Urinary bladder (tissue), 4 donors: ENCODE measurements around the gene IRF9. TPM values are rescaled to one million over a fixed set of nuclear protein-coding genes. Genes with fewer than 3 reads are reported as not detected.

ENCODE experiments used
- DNase-seq: peaks from one replicate; pipeline ENCODE4 v3.0.0-alpha.2; 2015; ENCODE audit errors: extremely low spot score
- H3K27ac ChIP-seq: one replicate; pipeline ENCODE4 v1.5.1; 2013; ENCODE audit warnings: low read depth, mild to moderate bottlenecking, moderate library complexity
- H3K36me3 ChIP-seq: one replicate; pipeline ENCODE4 v1.6.1; 2013; ENCODE audit warnings: mild to moderate bottlenecking, moderate library complexity; ENCODE audit not compliant: insufficient read depth
- H3K4me1 ChIP-seq: one replicate; pipeline ENCODE4 v1.6.1; 2013; ENCODE audit warnings: mild to moderate bottlenecking, moderate library complexity; ENCODE audit not compliant: insufficient read depth
- H3K4me3 ChIP-seq: one replicate; pipeline ENCODE4 v1.5.1; 2013; ENCODE audit warnings: low read depth, low read length
- WGBS: extraction: QIAGEN DNeasy Blood & Tissue Kit; methylation state at CpG from one replicate; pipeline ENCODE4 v1.1.7; 2013; 5-methylcytosine and 5-hydroxymethylcytosine counted together
- polyA plus RNA-seq: library from polyadenylated mRNA; stranded (reverse); fragments of 200-250 nt; gene quantifications from one replicate; pipeline ENCODE4 v1.2.3, GENCODE V29; 2013
- total RNA-seq: library from RNA; depleted of rRNA; stranded (reverse); fragments of >200 nt; gene quantifications from one replicate; pipeline ENCODE4 v1.2.3, GENCODE V29; 2014
- donor health status: healthy with polysubstance abuse.
- donor health status: healthy.

The IRF9 gene
- total and polyA plus RNA-seq, 2 donors: 56.8 to 106 TPM

DNA sequence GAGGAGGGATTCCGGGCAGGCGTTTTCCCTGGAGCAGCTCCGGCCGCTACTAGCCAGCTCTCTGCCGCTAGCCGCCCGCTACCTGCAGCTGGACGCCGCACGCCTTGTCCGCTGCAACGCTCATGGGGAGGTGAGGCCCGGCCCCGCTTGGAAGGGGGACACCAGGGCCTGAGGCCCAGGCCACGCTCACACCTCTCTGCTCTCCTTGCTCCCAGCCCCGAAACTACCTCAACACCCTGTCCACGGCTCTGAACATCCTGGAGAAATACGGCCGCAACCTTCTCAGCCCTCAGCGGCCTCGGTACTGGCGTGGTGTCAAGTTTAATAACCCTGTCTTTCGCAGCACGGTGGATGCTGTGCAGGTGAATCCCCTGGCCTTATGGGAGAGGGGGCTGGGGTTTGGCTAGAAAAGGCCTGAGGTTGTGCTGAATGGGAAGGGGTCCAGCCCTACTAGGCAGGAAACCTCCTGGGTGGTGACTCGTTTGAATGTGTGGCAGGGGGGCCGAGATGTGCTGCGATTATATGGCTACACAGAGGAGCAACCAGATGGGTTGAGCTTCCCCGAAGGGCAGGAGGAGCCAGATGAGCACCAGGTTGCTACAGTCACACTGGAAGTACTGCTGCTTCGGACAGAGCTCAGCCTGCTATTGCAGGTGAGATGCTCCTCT, 13.2 kb upstream of the IRF9 start:
- no peak for DNase-seq
- peak overlapping the region; percentile 52 for H3K27ac ChIP-seq
- peak overlapping the region; percentile 74 for H3K4me3 ChIP-seq
- peaks cover 4% of the 10 kb centered on the region for H3K36me3 ChIP-seq
- WGBS: 6% methylated on average over 29 of the region's 29 CpGs
- no peaks in the 10 kb centered on the region for H3K4me1 ChIP-seq

- no peak overlapping the region for H3K27ac ChIP-seq
- H3K36me3 ChIP-seq: peaks cover 4% of the 10 kb centered on the region
- DNase-seq: no peak
- 93% methylated on average over 3 of the region's 3 CpGs for WGBS
- H3K4me3 ChIP-seq: no peak overlapping the region
- no peaks in the 10 kb centered on the region for H3K4me1 ChIP-seq
Observed at GRCh38 chr14:24149302-24149969, 11.6 kb upstream of the IRF9 start.

DNA sequence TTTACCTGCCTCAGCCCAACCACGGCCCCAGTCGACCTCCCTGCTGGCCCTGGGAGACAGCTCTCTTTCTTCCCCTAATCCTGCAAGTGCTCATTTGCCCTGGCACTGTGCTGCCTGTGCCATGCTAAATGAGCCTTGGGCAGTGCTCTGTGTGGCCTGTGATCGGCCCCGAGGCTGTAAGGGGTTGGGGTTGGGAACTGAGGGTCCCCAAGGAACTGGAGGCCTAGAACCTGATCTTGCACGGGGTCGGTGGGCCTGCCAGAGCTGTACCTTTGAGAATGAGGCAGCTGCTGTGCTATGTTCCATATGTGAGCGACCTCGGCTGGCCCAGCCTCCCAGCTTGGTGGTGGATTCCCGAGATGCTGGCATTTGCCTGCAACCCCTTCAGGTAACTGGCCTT, 11.0 kb upstream of the IRF9 start:
- peaks cover 4% of the 10 kb centered on the region for H3K36me3 ChIP-seq
- no peaks in the 10 kb centered on the region for H3K4me1 ChIP-seq
- 93% methylated on average over 9 of the region's 9 CpGs for WGBS
- no peak overlapping the region for H3K27ac ChIP-seq
- no peak for DNase-seq
- H3K4me3 ChIP-seq: no peak overlapping the region

- H3K27ac ChIP-seq: no peak overlapping the region
- no peak for DNase-seq
- WGBS: 91% methylated on average over 9 of the region's 9 CpGs
- no peak overlapping the region for H3K4me3 ChIP-seq
- H3K36me3 ChIP-seq: peaks cover 4% of the 10 kb centered on the region
- H3K4me1 ChIP-seq: no peaks in the 10 kb centered on the region
Observed at GRCh38 chr14:24150567-24150966, 10.5 kb upstream of the IRF9 start.

DNA sequence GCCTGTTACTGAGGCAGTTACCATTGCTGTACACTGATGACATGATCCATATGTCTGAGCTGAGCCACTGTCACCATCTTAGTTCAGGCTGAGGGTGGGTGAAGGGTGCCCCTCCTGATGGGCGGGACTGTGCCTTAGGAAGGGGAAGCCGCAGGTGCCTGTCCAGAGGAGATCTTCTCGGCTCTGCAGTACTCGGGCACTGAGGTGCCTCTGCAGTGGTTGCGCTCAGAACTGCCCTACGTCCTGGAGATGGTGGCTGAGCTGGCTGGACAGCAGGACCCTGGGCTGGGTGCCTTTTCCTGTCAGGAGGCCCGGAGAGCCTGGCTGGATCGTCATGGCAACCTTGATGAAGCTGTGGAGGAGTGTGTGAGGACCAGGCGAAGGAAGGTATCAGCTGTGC, 10.1 kb upstream of the IRF9 start:
- Histone ChIP-seq H3K36me3 (peaks cover 5% of the 10 kb centered on the region), H3K4me1 (no peaks in the 10 kb centered on the region), H3K27ac (no peak overlapping the region), H3K4me3 (no peak overlapping the region)
- no peak for DNase-seq
- WGBS: 83% methylated on average over 9 of the region's 9 CpGs

DNA sequence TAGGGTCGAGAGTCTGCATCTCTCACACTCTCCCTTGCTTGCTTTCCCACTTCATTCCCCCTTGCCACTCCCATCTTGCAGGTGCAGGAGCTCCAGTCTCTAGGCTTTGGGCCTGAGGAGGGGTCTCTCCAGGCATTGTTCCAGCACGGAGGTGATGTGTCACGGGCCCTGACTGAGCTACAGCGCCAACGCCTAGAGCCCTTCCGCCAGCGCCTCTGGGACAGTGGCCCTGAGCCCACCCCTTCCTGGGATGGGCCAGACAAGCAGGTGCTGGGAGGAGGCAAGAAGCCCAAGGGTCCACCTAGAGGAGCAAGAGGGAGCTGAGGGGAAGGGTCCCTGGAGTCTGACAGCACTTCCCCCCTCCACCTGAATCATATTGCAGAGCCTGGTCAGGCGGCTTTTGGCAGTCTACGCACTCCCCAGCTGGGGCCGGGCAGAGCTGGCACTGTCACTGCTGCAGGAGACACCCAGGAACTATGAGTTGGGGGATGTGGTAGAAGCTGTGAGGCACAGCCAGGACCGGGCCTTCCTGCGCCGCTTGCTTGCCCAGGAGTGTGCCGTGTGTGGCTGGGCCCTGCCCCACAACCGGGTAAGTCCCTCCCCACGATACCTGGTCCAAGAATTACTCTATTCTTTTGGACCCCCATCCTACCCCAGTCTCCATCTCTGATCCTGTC, 9.5 kb upstream of the IRF9 start:
- no peak overlapping the region for H3K4me3 ChIP-seq
- WGBS: 94% methylated on average over 16 of the region's 16 CpGs
- DNase-seq: no peak
- no peaks in the 10 kb centered on the region for H3K4me1 ChIP-seq
- no peak overlapping the region for H3K27ac ChIP-seq
- peaks cover 6% of the 10 kb centered on the region for H3K36me3 ChIP-seq

GRCh38 chr14:24155100-24155499, 6.0 kb upstream of the IRF9 start:
- Histone ChIP-seq H3K4me3 (no peak overlapping the region), H3K4me1 (no peaks in the 10 kb centered on the region), H3K36me3 (peaks cover 6% of the 10 kb centered on the region), H3K27ac (no peak overlapping the region)
- 96% methylated on average over 10 of the region's 10 CpGs for WGBS
- no peak for DNase-seq

GRCh38 chr14:24156840-24157239, 4.2 kb upstream of the IRF9 start:
- DNase-seq: no peak
- WGBS: 78% methylated on average over 1 of the region's 1 CpG
- Histone ChIP-seq H3K4me3 (no peak overlapping the region), H3K36me3 (peaks cover 2% of the 10 kb centered on the region), H3K27ac (no peak overlapping the region), H3K4me1 (no peaks in the 10 kb centered on the region)

- no peak overlapping the region for H3K4me3 ChIP-seq
- H3K27ac ChIP-seq: no peak overlapping the region
- peaks cover 2% of the 10 kb centered on the region for H3K36me3 ChIP-seq
- DNase-seq: no peak
- WGBS: 93% methylated on average over 12 of the region's 12 CpGs
- H3K4me1 ChIP-seq: no peaks in the 10 kb centered on the region
Observed at GRCh38 chr14:24157331-24157730, 3.7 kb upstream of the IRF9 start.

- Histone ChIP-seq H3K4me1 (no peaks in the 10 kb centered on the region), H3K4me3 (no peak overlapping the region), H3K36me3 (peaks cover 2% of the 10 kb centered on the region), H3K27ac (peak overlapping the region; percentile 62)
- no peak for DNase-seq
- 88% methylated on average over 11 of the region's 11 CpGs for WGBS
Observed at GRCh38 chr14:24159777-24160498, 1.1 kb upstream of the IRF9 start.

DNA sequence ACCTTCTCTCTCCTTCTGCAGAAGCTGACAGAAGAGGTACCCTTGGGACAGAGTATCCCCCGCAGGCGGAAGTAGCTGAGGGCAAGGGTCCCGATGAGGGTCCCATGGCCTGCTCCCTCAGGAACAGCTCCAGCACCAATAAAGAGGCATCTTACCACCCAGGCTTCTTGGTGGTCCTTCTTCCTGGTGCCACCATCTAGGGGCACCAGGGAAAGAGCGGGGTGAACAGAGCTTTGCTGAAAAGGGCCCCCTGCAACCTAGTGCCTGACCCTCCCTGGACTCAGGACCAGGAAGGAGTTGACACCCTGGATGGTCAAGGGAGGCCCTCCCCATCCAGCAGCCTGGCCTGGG, 591 bp upstream of the IRF9 start:
- H3K4me3 ChIP-seq: no peak overlapping the region
- H3K4me1 ChIP-seq: no peaks in the 10 kb centered on the region
- H3K36me3 ChIP-seq: peaks cover 2% of the 10 kb centered on the region
- 87% methylated on average over 4 of the region's 4 CpGs for WGBS
- peak overlapping the region; percentile 62 for H3K27ac ChIP-seq
- no peak for DNase-seq

- H3K27ac ChIP-seq: no peak overlapping the region
- H3K4me1 ChIP-seq: no peaks in the 10 kb centered on the region
- DNase-seq: no peak
- no peaks in the 10 kb centered on the region for H3K36me3 ChIP-seq
- H3K4me3 ChIP-seq: peak overlapping the region; percentile 66
- WGBS: 55% methylated on average over 8 of the region's 8 CpGs
Observed at GRCh38 chr14:24162093-24162492, 1.0 kb downstream of the IRF9 start.

GRCh38 chr14:24164518-24164991, 3.5 kb downstream of the IRF9 start:
- Histone ChIP-seq H3K4me3 (no peak overlapping the region), H3K36me3 (no peaks in the 10 kb centered on the region), H3K27ac (no peak overlapping the region), H3K4me1 (no peaks in the 10 kb centered on the region)
- 93% methylated on average over 14 of the region's 14 CpGs for WGBS
- no peak for DNase-seq
